A549 (cell line): ENCODE results near the gene MAP6.

ENCODE experiments used
- CHD2 ChIP-seq: fragments of 150-350 bp; IDR thresholded peaks from 2 replicates; pipeline ENCODE4 v1.6.1; 2014; ENCODE audit warnings: low read length; ENCODE audit not compliant: partially characterized antibody
- CTCF ChIP-seq: fragments of >200 bp; sonication (Bioruptor Twin); formaldehyde crosslinking; IDR thresholded peaks from 3 replicates; pipeline ENCODE4 v1.5.1; 2016
- JUN ChIP-seq, 2 experiments: fragments of >200 bp; sonication (Bioruptor Twin); formaldehyde crosslinking; IDR thresholded peaks; 2 replicates in 1 of 2; 3 replicates in 1 of 2; pipeline ENCODE4 v1.6.1; 2016 to 2017
- JUNB ChIP-seq: fragments of >200 bp; sonication (Bioruptor Twin); formaldehyde crosslinking; IDR thresholded peaks from 2 replicates; pipeline ENCODE4 v1.6.1; 2016
- MAFK ChIP-seq: fragments of 450-650 bp; IDR thresholded peaks from 2 replicates; pipeline ENCODE4 v1.6.1; 2014; ENCODE audit not compliant: partially characterized antibody
- MAX ChIP-seq: IDR thresholded peaks from 2 replicates; pipeline ENCODE4 v1.6.1; 2012
- POLR2AphosphoS2 ChIP-seq: conservative IDR thresholded peaks from 2 replicates; pipeline ENCODE4 v1.6.1; 2012; ENCODE audit warnings: low read length, improper control_type of control experiment, inconsistent platforms
- TF ChIP-seq, protein P1 (sequence below): fragments of 200-600 bp; sonication (generic); IDR thresholded peaks from 2 replicates; pipeline ENCODE4 v1.6.1; 2016; ENCODE audit warnings: antibody characterized with exemption, mild to moderate bottlenecking, moderate library complexity

DNA sequence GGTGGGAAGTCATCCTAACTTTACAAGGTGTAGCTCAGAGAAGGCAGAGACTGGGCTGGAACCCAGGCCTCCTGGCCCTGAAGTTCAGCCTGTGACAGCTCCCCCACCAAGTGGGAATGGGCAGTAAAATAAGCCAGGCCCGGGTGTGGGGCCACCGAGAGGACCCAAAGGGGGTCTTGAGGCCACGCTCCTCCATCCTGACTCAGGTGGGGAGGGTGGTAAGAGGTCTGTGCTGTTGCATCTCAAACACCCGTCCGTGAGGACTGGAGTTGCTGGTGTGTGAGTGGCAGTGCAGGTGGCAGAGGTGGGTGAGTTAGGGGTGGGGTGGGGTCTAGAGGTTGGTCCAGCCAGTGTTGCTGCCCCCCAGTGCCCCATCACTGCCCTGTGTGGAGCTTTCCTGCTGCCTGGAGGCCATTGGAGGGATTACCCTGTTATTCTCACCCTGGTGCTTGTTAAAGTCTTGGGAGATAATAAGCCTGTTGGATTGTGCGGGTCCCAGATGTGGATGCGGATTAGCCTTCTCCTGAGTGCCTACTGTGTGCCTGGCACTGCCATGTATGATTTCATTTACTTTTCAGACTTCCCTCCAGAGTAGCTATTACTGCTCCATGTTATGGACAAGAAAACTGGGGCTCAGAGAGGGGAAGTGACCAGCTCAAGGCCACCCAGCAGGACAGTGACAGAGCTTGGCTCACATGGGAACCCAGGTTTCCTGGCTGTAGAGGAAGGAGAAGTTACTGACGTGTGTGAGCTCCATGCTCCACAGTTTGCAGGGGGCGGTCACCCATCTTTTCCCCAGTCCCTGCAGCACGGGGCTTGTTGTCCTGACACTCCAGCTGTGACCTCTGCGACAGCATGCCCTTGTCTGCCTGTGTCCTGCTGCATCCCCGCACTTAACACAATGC, 93.9 kb downstream of the MAP6 start:
- TF ChIP-seq, protein P1, sequence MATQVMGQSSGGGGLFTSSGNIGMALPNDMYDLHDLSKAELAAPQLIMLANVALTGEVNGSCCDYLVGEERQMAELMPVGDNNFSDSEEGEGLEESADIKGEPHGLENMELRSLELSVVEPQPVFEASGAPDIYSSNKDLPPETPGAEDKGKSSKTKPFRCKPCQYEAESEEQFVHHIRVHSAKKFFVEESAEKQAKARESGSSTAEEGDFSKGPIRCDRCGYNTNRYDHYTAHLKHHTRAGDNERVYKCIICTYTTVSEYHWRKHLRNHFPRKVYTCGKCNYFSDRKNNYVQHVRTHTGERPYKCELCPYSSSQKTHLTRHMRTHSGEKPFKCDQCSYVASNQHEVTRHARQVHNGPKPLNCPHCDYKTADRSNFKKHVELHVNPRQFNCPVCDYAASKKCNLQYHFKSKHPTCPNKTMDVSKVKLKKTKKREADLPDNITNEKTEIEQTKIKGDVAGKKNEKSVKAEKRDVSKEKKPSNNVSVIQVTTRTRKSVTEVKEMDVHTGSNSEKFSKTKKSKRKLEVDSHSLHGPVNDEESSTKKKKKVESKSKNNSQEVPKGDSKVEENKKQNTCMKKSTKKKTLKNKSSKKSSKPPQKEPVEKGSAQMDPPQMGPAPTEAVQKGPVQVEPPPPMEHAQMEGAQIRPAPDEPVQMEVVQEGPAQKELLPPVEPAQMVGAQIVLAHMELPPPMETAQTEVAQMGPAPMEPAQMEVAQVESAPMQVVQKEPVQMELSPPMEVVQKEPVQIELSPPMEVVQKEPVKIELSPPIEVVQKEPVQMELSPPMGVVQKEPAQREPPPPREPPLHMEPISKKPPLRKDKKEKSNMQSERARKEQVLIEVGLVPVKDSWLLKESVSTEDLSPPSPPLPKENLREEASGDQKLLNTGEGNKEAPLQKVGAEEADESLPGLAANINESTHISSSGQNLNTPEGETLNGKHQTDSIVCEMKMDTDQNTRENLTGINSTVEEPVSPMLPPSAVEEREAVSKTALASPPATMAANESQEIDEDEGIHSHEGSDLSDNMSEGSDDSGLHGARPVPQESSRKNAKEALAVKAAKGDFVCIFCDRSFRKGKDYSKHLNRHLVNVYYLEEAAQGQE: no peak
- TF ChIP-seq CHD2: no peak
- no peak for TF ChIP-seq JUNB
- no peak for TF ChIP-seq JUN (IDR thresholded peaks at IDR 0.05)
- TF ChIP-seq POLR2AphosphoS2: no peak
- no peak for TF ChIP-seq MAX
- no peak for TF ChIP-seq CTCF
- no peak for TF ChIP-seq MAFK
